Gastrocnemius medialis (tissue), 4 donors: Measurements from ENCODE around the gene ACSS2. TPM values are rescaled to one million over a fixed set of nuclear protein-coding genes. Genes with fewer than 3 reads are reported as not detected.

Experiments
- ATAC-seq, 2 donors: fragments of 150-250 bp; one replicate each; pipeline ENCODE4 v1.9.1; 2016
- DNase-seq, 2 donors: peaks; one replicate each; pipeline ENCODE4 v3.0.0-alpha.2; 2019
- H3K27ac ChIP-seq, 4 donors: fragments of 200-600 bp; sonication (generic); 1 replicate in 1 of 4; 2 replicates in 3 of 4; pipeline ENCODE4 v1.5.1; 2016 to 2018; ENCODE audit warnings: mild to moderate bottlenecking in 2 of 4, moderate library complexity in 1 of 4
- H3K27me3 ChIP-seq, 3 donors: fragments of 200-600 bp; sonication (generic) in 2 of 3; 1 replicate in 1 of 3; 2 replicates in 2 of 3; pipeline versions ENCODE4 v1.5.1 to v1.6.0; 2016 to 2019; ENCODE audit warnings: mild to moderate bottlenecking in 1 of 3, moderate library complexity in 1 of 3
- H3K36me3 ChIP-seq, 2 donors: fragments of 200-600 bp; sonication (generic) in 1 of 2; one replicate each; pipeline ENCODE4 v1.5.1; 2017 to 2018
- H3K4me1 ChIP-seq, 2 donors: fragments of 200-600 bp; sonication (generic) in 1 of 2; one replicate each; pipeline ENCODE4 v1.5.1; 2016 to 2017; ENCODE audit warnings: mild to moderate bottlenecking in 2 of 2
- H3K4me3 ChIP-seq, 4 donors: fragments of 200-600 bp; sonication (generic) in 3 of 4; 1 replicate in 1 of 4; 2 replicates in 3 of 4; pipeline ENCODE4 v1.5.1; 2016 to 2019; ENCODE audit warnings: mild to moderate bottlenecking in 2 of 4
- H3K9me3 ChIP-seq, 3 donors: fragments of 200-600 bp; sonication (generic) in 2 of 3; 1 replicate in 1 of 3; 2 replicates in 2 of 3; pipeline ENCODE4 v1.5.1; 2016 to 2019
- CTCF ChIP-seq, 5 experiments: fragments of 450-650 bp in 3 of 5; fragments of 200-600 bp in 2 of 5; sonication (generic) in 2 of 5; IDR thresholded peaks in 4 of 5; conservative IDR thresholded peaks in 1 of 5; 1 replicate in 4 of 5; 2 replicates in 1 of 5; pipeline ENCODE4 v1.5.1; 2016 to 2019; ENCODE audit warnings: antibody characterized with exemption in 5 of 5, mild to moderate bottlenecking in 3 of 5, moderate library complexity in 3 of 5
- POLR2A ChIP-seq, 2 donors: fragments of 450-650 bp; IDR thresholded peaks; one replicate each; pipeline ENCODE4 v1.6.1; 2017; ENCODE audit warnings: antibody characterized with exemption in 2 of 2, mild to moderate bottlenecking in 2 of 2, moderate library complexity in 2 of 2
- in situ Hi-C, 4 donors: fragments of 200-750 bp; cut with MboI; loops; one replicate each; pipeline versions ENCODE4 v1.15.0 to v1.8.0; 2017; ENCODE audit warnings: low sequenced_read_pairs in 4 of 4
- intact Hi-C: fragments of 100-400 bp; cut with DNase I; formaldehyde crosslinking; loops from one replicate; pipeline ENCODE4 v1.15.1; 2023; ENCODE audit warnings: low total_unique reads
- total RNA-seq, 4 donors: library from RNA; depleted of rRNA; stranded (reverse); fragments of >200 nt; gene quantifications; one replicate each; pipeline versions ENCODE4 v1.1.0 to v1.2.3, GENCODE V29; 2016

ACSS2 gene
- total RNA-seq, 4 donors from 2014 or later = 70.5 to 94.7 (median 88.1) TPM

- in situ Hi-C loops = loop anchor here in 1 of 4 donors (25.0 kb wide), 1 partner anchor 235 kb away; the partner anchor contains the start of gene TRPC4AP
- Histone ChIP-seq H3K4me1 (no peaks in the 10 kb centered on the region), H3K36me3 (peaks cover 3 to 49% of the 10 kb centered on the region in 2 donors), H3K4me3 (no peak overlapping the region), H3K9me3 (no peaks in the 10 kb centered on the region), H3K27me3 (no peaks in the 10 kb centered on the region), H3K27ac (no peak overlapping the region)
- TF ChIP-seq CTCF (IDR thresholded peaks at IDR 0.05 in 4 of 5, conservative IDR thresholded peaks at IDR 0.05 in 1 of 5) (no peak), POLR2A (IDR thresholded peaks at IDR 0.05) (no peak)
- ATAC-seq (peak in 1 of 2 donors; percentile 38), DNase-seq (no peak)
- intact Hi-C loops = no loop called here
Observed at GRCh38 chr20:34852298-34852697, 24.1 kb upstream of the ACSS2 start.

GRCh38 chr20:34859367-34859766 lies 17.0 kb upstream of the ACSS2 start:
- no peak for ATAC-seq
- no peak for TF ChIP-seq POLR2A (IDR thresholded peaks at IDR 0.05)
- no peak for TF ChIP-seq CTCF (IDR thresholded peaks at IDR 0.05 in 4 of 5, conservative IDR thresholded peaks at IDR 0.05 in 1 of 5)
- intact Hi-C loops (no loop called here), in situ Hi-C loops (loop anchor here in 1 of 4 donors (25.0 kb wide), 1 partner anchor 228 kb away; the partner anchor contains the start of gene TRPC4AP)
- Histone ChIP-seq H3K4me1 (peaks cover 23 to 32% of the 10 kb centered on the region in 2 donors), H3K27ac (peak overlapping the region in 3 of 4 donors; percentile 71 to 82 (median 73)), H3K36me3 (peaks cover 0 to 17% of the 10 kb centered on the region in 2 donors), H3K9me3 (no peaks in the 10 kb centered on the region), H3K4me3 (no peak overlapping the region), H3K27me3 (no peaks in the 10 kb centered on the region)
- DNase-seq = peak in 1 of 2 donors; percentile 37

GRCh38 chr20:34859826-34860545 lies 16.4 kb upstream of the ACSS2 start:
- no peak for TF ChIP-seq CTCF (IDR thresholded peaks at IDR 0.05 in 4 of 5, conservative IDR thresholded peaks at IDR 0.05 in 1 of 5)
- no peak for TF ChIP-seq POLR2A (IDR thresholded peaks at IDR 0.05)
- Histone ChIP-seq H3K4me3 (no peak overlapping the region), H3K4me1 (peaks cover 23 to 38% of the 10 kb centered on the region in 2 donors), H3K9me3 (no peaks in the 10 kb centered on the region), H3K27ac (peak overlapping the region in 3 of 4 donors; percentile 71 to 82 (median 73)), H3K36me3 (peaks cover 0 to 10% of the 10 kb centered on the region in 2 donors), H3K27me3 (no peaks in the 10 kb centered on the region)
- DNase-seq (no peak), ATAC-seq (no peak)
- intact Hi-C loops (no loop called here), in situ Hi-C loops (loop anchor here in 1 of 4 donors (25.0 kb wide), 1 partner anchor 227 kb away; the partner anchor contains the start of gene TRPC4AP)

- in situ Hi-C loops (loop anchor here in 1 of 4 donors (25.0 kb wide), 1 partner anchor 226 kb away; the partner anchor contains the start of gene TRPC4AP), intact Hi-C loops (no loop called here)
- no peak for TF ChIP-seq CTCF (IDR thresholded peaks at IDR 0.05 in 4 of 5, conservative IDR thresholded peaks at IDR 0.05 in 1 of 5)
- Histone ChIP-seq H3K9me3 (no peaks in the 10 kb centered on the region), H3K4me1 (peaks cover 23 to 39% of the 10 kb centered on the region in 2 donors), H3K27ac (peak overlapping the region; percentile 50 to 82 (median 72)), H3K36me3 (peaks cover 0 to 7% of the 10 kb centered on the region in 2 donors), H3K27me3 (no peaks in the 10 kb centered on the region), H3K4me3 (peak overlapping the region in 2 of 4 donors; percentile 20 to 28)
- DNase-seq (peak; percentile 74 to 93), ATAC-seq (peak; percentile 51 to 74)
Observed at GRCh38 chr20:34861386-34862084, 14.9 kb upstream of the ACSS2 start.
